Measurements from ENCODE around the gene AMPH. TPM values are rescaled to one million over a fixed set of nuclear protein-coding genes. Genes with fewer than 3 reads are reported as not detected.

The AMPH gene
- total RNA-seq, 4 donors from 2014 or later = 3.5 to 37.0 (median 10.9) TPM

DNA sequence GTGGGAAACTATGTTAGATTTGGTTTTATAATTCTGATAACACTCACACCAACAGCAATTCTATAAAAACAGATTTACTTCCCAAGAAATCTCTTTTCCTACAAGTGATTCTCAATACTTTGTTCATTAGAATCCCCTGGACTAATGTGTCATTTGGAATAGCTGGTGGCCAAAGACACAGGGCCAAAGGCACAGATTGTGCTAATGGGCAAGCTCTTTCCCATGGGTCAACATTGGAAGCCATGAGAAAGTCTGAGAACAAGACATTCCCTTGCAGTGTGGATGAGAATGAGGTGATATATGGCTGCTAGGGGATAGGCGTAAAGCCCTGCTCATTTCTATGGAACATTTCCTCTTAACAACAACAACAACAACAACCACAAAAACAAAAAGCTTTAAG is 153.8 kb downstream of the AMPH start:
- 90 to 91% methylated on average over 1 of the region's 1 CpG for WGBS, 2 donors
- TF ChIP-seq CTCF (IDR thresholded peaks at IDR 0.05) (no peak), EP300 (IDR thresholded peaks at IDR 0.05) (no peak), POLR2A (IDR thresholded peaks at IDR 0.05) (no peak)
- Histone ChIP-seq H3K27ac (no peak overlapping the region), H3K27me3 (no peaks in the 10 kb centered on the region), H3K4me3 (no peak overlapping the region), H3K9me3 (peaks cover 0 to 6% (median 0%) of the 10 kb centered on the region in 4 donors), H3K4me1 (no peaks in the 10 kb centered on the region), H3K36me3 (no peaks in the 10 kb centered on the region)
- no peak for DNase-seq (ENCODE audit: low spot score in 2 of 2)

- DNase-seq (ENCODE audit: low spot score in 2 of 2) = no peak
- Histone ChIP-seq H3K27me3 (no peaks in the 10 kb centered on the region), H3K36me3 (no peaks in the 10 kb centered on the region), H3K27ac (no peak overlapping the region), H3K9me3 (peaks cover 0 to 6% (median 0%) of the 10 kb centered on the region in 4 donors), H3K4me3 (no peak overlapping the region), H3K4me1 (no peaks in the 10 kb centered on the region)
- TF ChIP-seq EP300 (IDR thresholded peaks at IDR 0.05) (no peak), CTCF (IDR thresholded peaks at IDR 0.05) (no peak), POLR2A (IDR thresholded peaks at IDR 0.05) (no peak)
- 74 to 83% methylated on average over 6 of the region's 6 CpGs for WGBS, 2 donors
Measured at GRCh38 chr7:38476764-38477163, 154.4 kb downstream of the AMPH start.

DNA sequence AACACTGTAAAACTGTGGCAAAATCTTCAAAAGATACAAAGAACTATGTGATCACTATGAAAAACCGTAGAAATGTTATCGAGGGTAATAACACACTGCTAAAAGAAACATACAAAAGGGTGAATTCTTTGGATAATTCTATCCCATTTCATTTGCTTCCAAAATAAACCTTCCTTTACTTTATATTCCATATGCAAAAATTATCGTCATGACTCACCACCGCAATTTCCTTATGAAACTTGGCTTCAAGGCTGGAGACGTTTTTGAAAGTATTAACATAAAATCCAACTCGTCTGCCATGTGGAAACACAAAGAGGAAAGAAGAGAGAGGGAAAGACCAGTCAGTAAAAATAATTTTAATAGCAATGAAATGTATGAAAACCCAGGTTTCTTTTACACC is 165.2 kb downstream of the AMPH start:
- H3K4me1 ChIP-seq = no peaks in the 10 kb centered on the region
- no peak for TF ChIP-seq POLR2A (IDR thresholded peaks at IDR 0.05)
- no peak for TF ChIP-seq CTCF (IDR thresholded peaks at IDR 0.05)
- no peak for TF ChIP-seq EP300 (IDR thresholded peaks at IDR 0.05)
- WGBS, 2 donors = 17 to 24% methylated on average over 6 of the region's 6 CpGs

GRCh38 chr7:38463277-38464225 is 167.6 kb downstream of the AMPH start:
- WGBS, 2 donors = 37 to 45% methylated on average over 8 of the region's 8 CpGs
- DNase-seq (ENCODE audit: low spot score in 2 of 2) = peak; percentile 21 to 52

More for the DNA sequence above, 165.2 kb downstream of the AMPH start:
- Histone ChIP-seq H3K9me3 (peaks cover 0 to 5% (median 0%) of the 10 kb centered on the region in 4 donors), H3K4me3 (no peak overlapping the region), H3K36me3 (no peaks in the 10 kb centered on the region), H3K27ac (no peak overlapping the region), H3K27me3 (no peaks in the 10 kb centered on the region)
- no peak for DNase-seq (ENCODE audit: low spot score in 2 of 2)

More at GRCh38 chr7:38463277-38464225, 167.6 kb downstream of the AMPH start:
- no peaks in the 10 kb centered on the region for H3K27me3 ChIP-seq
- no peaks in the 10 kb centered on the region for H3K4me1 ChIP-seq
- peak overlapping the region in 1 of 4 donors; percentile 17 for H3K4me3 ChIP-seq
- peaks cover 0 to 3% (median 0%) of the 10 kb centered on the region in 4 donors for H3K9me3 ChIP-seq
- H3K36me3 ChIP-seq = no peaks in the 10 kb centered on the region
- H3K27ac ChIP-seq = no peak overlapping the region
- TF ChIP-seq EP300 (IDR thresholded peaks at IDR 0.05) (no peak), POLR2A (IDR thresholded peaks at IDR 0.05) (no peak), CTCF (IDR thresholded peaks at IDR 0.05) (no peak)

Data from tibial nerve (tissue), 4 donors.